C4-2B (cell line): ENCODE measurements around the gene CAMKK1.

Experiments used
- H3K27ac ChIP-seq: fragments of 450-650 bp; 2 replicates; pipeline ENCODE4 v1.5.1; 2017
- ZFX ChIP-seq: fragments of 450-650 bp; IDR thresholded peaks from 2 replicates; pipeline ENCODE4 v1.6.1; 2017
- TF ChIP-seq, protein P1 (sequence below): fragments of 450-650 bp; conservative IDR thresholded peaks from 2 replicates; pipeline ENCODE4 v1.5.1; 2017; ENCODE audit warnings: mild to moderate bottlenecking

CAMKK1 gene

GRCh38 chr17:3894188-3894587, 1.3 kb upstream of the CAMKK1 start:
- TF ChIP-seq, protein P1, sequence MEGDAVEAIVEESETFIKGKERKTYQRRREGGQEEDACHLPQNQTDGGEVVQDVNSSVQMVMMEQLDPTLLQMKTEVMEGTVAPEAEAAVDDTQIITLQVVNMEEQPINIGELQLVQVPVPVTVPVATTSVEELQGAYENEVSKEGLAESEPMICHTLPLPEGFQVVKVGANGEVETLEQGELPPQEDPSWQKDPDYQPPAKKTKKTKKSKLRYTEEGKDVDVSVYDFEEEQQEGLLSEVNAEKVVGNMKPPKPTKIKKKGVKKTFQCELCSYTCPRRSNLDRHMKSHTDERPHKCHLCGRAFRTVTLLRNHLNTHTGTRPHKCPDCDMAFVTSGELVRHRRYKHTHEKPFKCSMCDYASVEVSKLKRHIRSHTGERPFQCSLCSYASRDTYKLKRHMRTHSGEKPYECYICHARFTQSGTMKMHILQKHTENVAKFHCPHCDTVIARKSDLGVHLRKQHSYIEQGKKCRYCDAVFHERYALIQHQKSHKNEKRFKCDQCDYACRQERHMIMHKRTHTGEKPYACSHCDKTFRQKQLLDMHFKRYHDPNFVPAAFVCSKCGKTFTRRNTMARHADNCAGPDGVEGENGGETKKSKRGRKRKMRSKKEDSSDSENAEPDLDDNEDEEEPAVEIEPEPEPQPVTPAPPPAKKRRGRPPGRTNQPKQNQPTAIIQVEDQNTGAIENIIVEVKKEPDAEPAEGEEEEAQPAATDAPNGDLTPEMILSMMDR = no peak
- no peak for TF ChIP-seq ZFX
- H3K27ac ChIP-seq = peak overlapping the region; percentile 90

- no peak for TF ChIP-seq ZFX
- TF ChIP-seq, protein P1 = no peak
- peak overlapping the region; percentile 90 for H3K27ac ChIP-seq
Measured at GRCh38 chr17:3893720-3894116, 865 bp upstream of the CAMKK1 start.

DNA sequence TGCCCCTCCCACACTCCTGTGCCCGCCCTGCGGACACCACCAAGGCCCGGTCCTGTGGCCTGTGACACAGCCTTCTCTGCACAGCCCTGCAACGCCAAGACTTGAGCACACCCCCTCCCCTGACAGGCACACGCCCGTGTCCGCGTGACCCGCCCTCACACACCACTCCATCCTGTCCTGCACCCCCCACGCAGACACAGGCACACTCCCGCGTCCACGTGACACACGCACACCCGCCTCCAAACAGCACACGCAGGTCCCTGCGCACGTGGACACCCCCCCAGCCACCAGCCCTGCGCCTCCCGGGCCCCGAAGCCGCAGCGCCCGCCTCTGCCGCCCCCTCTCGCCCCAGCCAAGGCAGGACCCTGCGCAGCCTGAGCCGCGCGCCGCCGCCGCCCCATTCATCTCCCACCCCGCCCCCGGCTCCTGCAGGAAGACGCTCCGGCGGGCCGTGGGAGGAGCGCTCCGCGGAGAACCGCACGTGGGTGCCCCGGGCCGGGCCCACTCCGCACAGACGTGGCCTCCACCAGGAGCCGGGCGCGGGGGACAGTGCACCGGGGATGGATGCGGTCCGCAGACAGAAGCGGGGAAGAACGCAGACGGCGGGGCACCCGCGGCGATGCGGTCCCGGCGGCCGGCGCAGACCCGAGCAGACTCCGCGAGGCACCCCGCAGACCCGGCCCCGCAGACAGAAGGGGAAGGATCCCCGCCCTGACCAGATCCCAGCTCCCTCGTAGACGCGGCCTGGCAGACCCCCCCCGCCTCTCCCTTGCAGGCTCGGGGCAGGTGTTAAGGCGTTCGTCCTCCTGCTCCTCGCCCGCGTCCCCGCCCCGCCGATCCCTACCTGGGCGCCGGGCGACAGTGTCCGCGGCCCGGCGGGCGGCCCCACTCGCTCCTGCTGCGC, 506 bp downstream of the CAMKK1 start:
- TF ChIP-seq, protein P1 = no peak
- peak; percentile 44; the same call in 1 of the 2 replicates for TF ChIP-seq ZFX
- H3K27ac ChIP-seq = peak overlapping the region; percentile 90

DNA sequence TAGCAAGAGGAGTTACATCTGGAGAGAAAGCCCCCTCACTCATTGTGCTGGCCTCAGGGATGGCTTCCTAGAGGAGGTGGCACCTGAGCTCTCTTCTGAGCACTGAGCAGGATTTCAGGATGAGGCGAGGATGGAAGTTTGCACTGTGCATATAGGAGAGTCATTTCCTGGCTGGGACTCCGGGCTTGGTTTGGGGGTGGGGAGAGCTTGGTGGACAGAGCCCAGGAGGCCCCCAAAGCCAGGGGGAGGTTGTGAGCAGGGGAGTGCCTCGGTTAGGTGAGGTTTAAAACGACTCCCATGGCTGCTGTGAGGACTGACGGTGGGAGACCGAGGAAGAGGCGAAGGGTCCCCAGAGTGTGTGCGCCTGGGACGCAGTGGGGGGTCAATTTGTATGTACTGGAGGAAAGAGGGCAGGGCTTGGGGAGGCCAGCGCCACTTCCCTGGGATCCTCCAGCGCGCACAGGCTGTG, 1.2 kb downstream of the CAMKK1 start:
- H3K27ac ChIP-seq = peak overlapping the region; percentile 90
- TF ChIP-seq ZFX = no peak
- TF ChIP-seq, protein P1 = no peak

GRCh38 chr17:3890878-3891219, 2.0 kb downstream of the CAMKK1 start:
- TF ChIP-seq, protein P1 = no peak
- no peak for TF ChIP-seq ZFX
- H3K27ac ChIP-seq = peak overlapping the region; percentile 90

GRCh38 chr17:3890082-3890877, 2.6 kb downstream of the CAMKK1 start:
- TF ChIP-seq, protein P1 = no peak
- TF ChIP-seq ZFX = no peak
- peak overlapping the region; percentile 90 for H3K27ac ChIP-seq

DNA sequence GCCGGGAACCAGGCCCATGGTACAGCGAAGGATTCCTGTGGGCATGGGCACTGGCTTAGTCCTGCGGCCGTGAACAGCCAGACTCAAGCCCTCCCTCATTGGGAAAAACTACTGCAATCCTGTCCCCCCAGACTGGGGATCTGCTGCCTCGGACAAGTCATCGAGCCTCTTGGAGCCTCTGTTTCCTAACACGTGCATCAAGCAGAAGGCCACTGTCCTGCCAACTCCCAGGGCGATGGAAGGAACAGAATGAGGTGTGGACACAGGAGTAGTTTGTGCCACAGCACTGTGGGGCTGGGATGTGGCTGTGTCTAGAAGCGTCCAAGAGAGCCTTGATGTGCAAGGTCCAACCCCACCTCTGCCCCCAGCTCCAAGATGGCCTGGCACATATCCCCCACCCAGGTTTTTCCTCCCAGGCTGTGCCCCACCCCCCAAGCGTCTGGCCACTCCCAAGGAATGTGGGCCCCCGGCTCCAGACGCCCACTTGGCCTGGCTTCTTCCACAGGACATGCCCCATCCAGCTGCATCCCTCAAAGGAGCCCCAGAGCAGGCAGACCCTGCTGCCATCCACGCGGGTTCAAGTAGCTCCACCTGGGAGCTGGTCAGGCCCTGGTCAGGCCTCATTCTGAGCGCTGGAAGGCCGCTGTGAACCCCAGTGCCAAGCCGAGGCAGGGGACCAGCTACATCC, 3.4 kb downstream of the CAMKK1 start:
- TF ChIP-seq, protein P1 = no peak
- TF ChIP-seq ZFX = no peak
- H3K27ac ChIP-seq = peak overlapping the region; percentile 90
